SK-N-SH (cell line): Measurements from ENCODE around the gene IGSF3.
"Not testable (repeated sequence)": the region's sequence is repeated elsewhere in the genome, so short reads cannot be mapped to it uniquely, and the experiment has no call there.

ENCODE experiments used
- EZH2phosphoT487 ChIP-seq: fragments of 200-600 bp; sonication (generic); IDR thresholded peaks from 2 replicates; pipeline ENCODE4 v1.6.1; 2017; ENCODE audit warnings: low read depth, mixed run types, mild to moderate bottlenecking, antibody characterized with exemption, moderate library complexity, borderline replicate concordance
- NRF1 ChIP-seq: IDR thresholded peaks from 2 replicates; pipeline ENCODE4 v1.6.1; 2012; ENCODE audit warnings: low read depth, mild to moderate bottlenecking, low read length
- SMC3 ChIP-seq: IDR thresholded peaks from 2 replicates; pipeline ENCODE4 v1.6.1; 2012; ENCODE audit warnings: low read depth, low read length, improper control_type of control experiment
- TF ChIP-seq, protein P1 (sequence below): fragments of 200-600 bp; sonication (generic); IDR thresholded peaks from 2 replicates; pipeline ENCODE4 v1.6.1; 2017; ENCODE audit warnings: antibody characterized with exemption, mild to moderate bottlenecking, moderate library complexity
- TF ChIP-seq, protein P2 (sequence below): fragments of 150-350 bp; IDR thresholded peaks from 2 replicates; pipeline ENCODE4 v1.6.1; 2017; ENCODE audit warnings: antibody characterized with exemption, low read length, low read depth, borderline replicate concordance

- TF ChIP-seq EZH2phosphoT487, NRF1, SMC3: not testable (repeated sequence)
- TF ChIP-seq, protein P1, sequence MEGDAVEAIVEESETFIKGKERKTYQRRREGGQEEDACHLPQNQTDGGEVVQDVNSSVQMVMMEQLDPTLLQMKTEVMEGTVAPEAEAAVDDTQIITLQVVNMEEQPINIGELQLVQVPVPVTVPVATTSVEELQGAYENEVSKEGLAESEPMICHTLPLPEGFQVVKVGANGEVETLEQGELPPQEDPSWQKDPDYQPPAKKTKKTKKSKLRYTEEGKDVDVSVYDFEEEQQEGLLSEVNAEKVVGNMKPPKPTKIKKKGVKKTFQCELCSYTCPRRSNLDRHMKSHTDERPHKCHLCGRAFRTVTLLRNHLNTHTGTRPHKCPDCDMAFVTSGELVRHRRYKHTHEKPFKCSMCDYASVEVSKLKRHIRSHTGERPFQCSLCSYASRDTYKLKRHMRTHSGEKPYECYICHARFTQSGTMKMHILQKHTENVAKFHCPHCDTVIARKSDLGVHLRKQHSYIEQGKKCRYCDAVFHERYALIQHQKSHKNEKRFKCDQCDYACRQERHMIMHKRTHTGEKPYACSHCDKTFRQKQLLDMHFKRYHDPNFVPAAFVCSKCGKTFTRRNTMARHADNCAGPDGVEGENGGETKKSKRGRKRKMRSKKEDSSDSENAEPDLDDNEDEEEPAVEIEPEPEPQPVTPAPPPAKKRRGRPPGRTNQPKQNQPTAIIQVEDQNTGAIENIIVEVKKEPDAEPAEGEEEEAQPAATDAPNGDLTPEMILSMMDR = not testable (repeated sequence)
- TF ChIP-seq, protein P2, sequence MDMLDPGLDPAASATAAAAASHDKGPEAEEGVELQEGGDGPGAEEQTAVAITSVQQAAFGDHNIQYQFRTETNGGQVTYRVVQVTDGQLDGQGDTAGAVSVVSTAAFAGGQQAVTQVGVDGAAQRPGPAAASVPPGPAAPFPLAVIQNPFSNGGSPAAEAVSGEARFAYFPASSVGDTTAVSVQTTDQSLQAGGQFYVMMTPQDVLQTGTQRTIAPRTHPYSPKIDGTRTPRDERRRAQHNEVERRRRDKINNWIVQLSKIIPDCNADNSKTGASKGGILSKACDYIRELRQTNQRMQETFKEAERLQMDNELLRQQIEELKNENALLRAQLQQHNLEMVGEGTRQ = not testable (repeated sequence)
Measured at GRCh38 chr1:116589101-116589735, 78.3 kb downstream of the IGSF3 start.
